Inflammatory macrophage (primary cell): ENCODE data around the gene DOCK9.

Source experiments
- DNase-seq, 2 donors: peaks; one replicate each; pipeline ENCODE4 v3.0.0-alpha.2; 2020 to 2022

DOCK9 gene

GRCh38 chr13:98846521-98846920, 131.3 kb downstream of the DOCK9 start:
- no peak for DNase-seq

- no peak for DNase-seq
Observed at GRCh38 chr13:98845742-98846141, 132.1 kb downstream of the DOCK9 start.

GRCh38 chr13:98844021-98844420, 133.8 kb downstream of the DOCK9 start:
- DNase-seq: no peak

- no peak for DNase-seq
Observed at GRCh38 chr13:98843482-98843877, 134.4 kb downstream of the DOCK9 start.

GRCh38 chr13:98842858-98843481, 134.9 kb downstream of the DOCK9 start:
- DNase-seq: peak; percentile 83 to 86

- DNase-seq: no peak
Observed at GRCh38 chr13:98842070-98842469, 135.8 kb downstream of the DOCK9 start.

GRCh38 chr13:98839856-98840769, 137.8 kb downstream of the DOCK9 start:
- peak; percentile 54 to 68 for DNase-seq

GRCh38 chr13:98838776-98839175, 139.1 kb downstream of the DOCK9 start:
- DNase-seq: no peak

- DNase-seq: no peak
Observed at GRCh38 chr13:98837896-98838295, 140.0 kb downstream of the DOCK9 start.

GRCh38 chr13:98835156-98835555, 142.7 kb downstream of the DOCK9 start:
- no peak for DNase-seq

- peak; percentile 50 to 82 for DNase-seq
Observed at GRCh38 chr13:98834254-98834960, 143.5 kb downstream of the DOCK9 start.

GRCh38 chr13:98831236-98831635, 146.6 kb downstream of the DOCK9 start:
- DNase-seq: no peak

GRCh38 chr13:98829541-98829940, 148.3 kb downstream of the DOCK9 start:
- DNase-seq: no peak

- no peak for DNase-seq
Observed at GRCh38 chr13:98828614-98829013, 149.2 kb downstream of the DOCK9 start.

- no peak for DNase-seq
Observed at GRCh38 chr13:98827449-98827848, 150.4 kb downstream of the DOCK9 start.

GRCh38 chr13:98826146-98826545, 151.7 kb downstream of the DOCK9 start:
- no peak for DNase-seq

- DNase-seq: no peak
Observed at GRCh38 chr13:98825659-98826058, 152.2 kb downstream of the DOCK9 start.

GRCh38 chr13:98824376-98825160, 153.3 kb downstream of the DOCK9 start:
- DNase-seq: no peak

GRCh38 chr13:98823442-98823841, 154.4 kb downstream of the DOCK9 start:
- no peak for DNase-seq

- no peak for DNase-seq
Observed at GRCh38 chr13:98822225-98822606, 155.6 kb downstream of the DOCK9 start.

GRCh38 chr13:98821372-98822224, 156.3 kb downstream of the DOCK9 start:
- no peak for DNase-seq
